Gastrocnemius medialis (tissue), 4 donors: ENCODE data around the gene C5orf58.

Experiments
- POLR2A ChIP-seq, 2 donors: fragments of 450-650 bp; IDR thresholded peaks; one replicate each; pipeline ENCODE4 v1.6.1; 2017; ENCODE audit warnings: antibody characterized with exemption in 2 of 2, mild to moderate bottlenecking in 2 of 2, moderate library complexity in 2 of 2
- TF ChIP-seq, protein P1 (sequence below), 5 experiments: fragments of 450-650 bp in 3 of 5; fragments of 200-600 bp in 2 of 5; sonication (generic) in 2 of 5; IDR thresholded peaks in 4 of 5; conservative IDR thresholded peaks in 1 of 5; 1 replicate in 4 of 5; 2 replicates in 1 of 5; pipeline ENCODE4 v1.5.1; 2016 to 2019; ENCODE audit warnings: antibody characterized with exemption in 5 of 5, mild to moderate bottlenecking in 3 of 5, moderate library complexity in 3 of 5

DNA sequence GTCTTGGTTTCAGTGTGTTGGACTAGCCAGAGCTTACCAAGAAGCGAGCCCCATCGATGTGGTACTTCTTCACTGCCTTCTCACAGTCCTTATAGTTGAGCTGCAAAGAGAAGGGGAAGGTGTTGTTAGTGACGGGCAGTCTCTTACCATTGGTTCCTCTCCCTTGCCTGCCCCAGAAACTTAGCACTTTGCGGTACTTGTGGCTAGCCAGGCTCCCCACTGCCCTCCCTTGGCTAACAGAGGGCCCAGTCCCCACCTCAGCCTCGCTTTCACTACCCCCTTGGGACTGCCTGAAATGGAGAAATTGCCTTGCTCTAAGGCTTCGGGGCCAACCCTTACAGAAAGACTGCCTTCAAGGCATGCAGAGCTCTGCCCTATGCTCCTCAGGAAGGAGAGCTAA is 60.5 kb downstream of the C5orf58 start:
- TF ChIP-seq, protein P1, sequence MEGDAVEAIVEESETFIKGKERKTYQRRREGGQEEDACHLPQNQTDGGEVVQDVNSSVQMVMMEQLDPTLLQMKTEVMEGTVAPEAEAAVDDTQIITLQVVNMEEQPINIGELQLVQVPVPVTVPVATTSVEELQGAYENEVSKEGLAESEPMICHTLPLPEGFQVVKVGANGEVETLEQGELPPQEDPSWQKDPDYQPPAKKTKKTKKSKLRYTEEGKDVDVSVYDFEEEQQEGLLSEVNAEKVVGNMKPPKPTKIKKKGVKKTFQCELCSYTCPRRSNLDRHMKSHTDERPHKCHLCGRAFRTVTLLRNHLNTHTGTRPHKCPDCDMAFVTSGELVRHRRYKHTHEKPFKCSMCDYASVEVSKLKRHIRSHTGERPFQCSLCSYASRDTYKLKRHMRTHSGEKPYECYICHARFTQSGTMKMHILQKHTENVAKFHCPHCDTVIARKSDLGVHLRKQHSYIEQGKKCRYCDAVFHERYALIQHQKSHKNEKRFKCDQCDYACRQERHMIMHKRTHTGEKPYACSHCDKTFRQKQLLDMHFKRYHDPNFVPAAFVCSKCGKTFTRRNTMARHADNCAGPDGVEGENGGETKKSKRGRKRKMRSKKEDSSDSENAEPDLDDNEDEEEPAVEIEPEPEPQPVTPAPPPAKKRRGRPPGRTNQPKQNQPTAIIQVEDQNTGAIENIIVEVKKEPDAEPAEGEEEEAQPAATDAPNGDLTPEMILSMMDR (IDR thresholded peaks at IDR 0.05 in 4 of 5, conservative IDR thresholded peaks at IDR 0.05 in 1 of 5): no peak
- TF ChIP-seq POLR2A (IDR thresholded peaks at IDR 0.05): no peak
